PC-9 (cell line): ENCODE data around the gene GJA9. TPM values are rescaled to one million over a fixed set of nuclear protein-coding genes. Genes with fewer than 3 reads are reported as not detected.

Experiments
- BruUV-seq: library from RNA; stranded (reverse); fragments of 400-500 nt; replicated peaks from 2 replicates; lab custom pipeline; 2021; lab: Mats Ljungman, UMichigan
- CTCF ChIA-PET: fragments of 300-600 bp; sonication (Branson Sonifier 250); formaldehyde crosslinking; loops from one replicate; lab custom pipeline; 2022; ENCODE audit warnings: antibody characterized with exemption; lab: Charles Lee
- POLR2A ChIA-PET: fragments of 300-600 bp; sonication (Branson Sonifier 250); formaldehyde crosslinking; loops from one replicate; lab custom pipeline; 2022; ENCODE audit warnings: antibody characterized with exemption; ENCODE audit not compliant: unreplicated experiment; lab: Charles Lee
- DNase-seq, 2 experiments: peaks; one replicate each; pipeline versions ENCODE4 v3.0.0 to v3.0.0-alpha.2; 2015 to 2022; ENCODE audit warnings: mixed read lengths in 1 of 2
- H2AFZ ChIP-seq: fragments of 200-600 bp; sonication (generic); 2 replicates; pipeline ENCODE4 v1.8.1; 2017; ENCODE audit warnings: antibody characterized with exemption
- H3F3A ChIP-seq: fragments of 200-600 bp; sonication (generic); 2 replicates; pipeline ENCODE4 v1.8.1; 2017; ENCODE audit warnings: antibody characterized with exemption, mild to moderate bottlenecking, low read depth; ENCODE audit not compliant: insufficient read depth
- H3K27ac ChIP-seq: fragments of 200-600 bp; sonication (generic); 2 replicates; pipeline ENCODE4 v1.6.1; 2016; ENCODE audit warnings: mixed run types
- H3K27me3 ChIP-seq: fragments of 200-600 bp; sonication (generic); 2 replicates; pipeline ENCODE4 v1.6.1; 2016; ENCODE audit warnings: low read depth, mixed run types; ENCODE audit not compliant: insufficient read depth
- H3K36me3 ChIP-seq: fragments of 200-600 bp; sonication (generic); 2 replicates; pipeline ENCODE4 v1.6.1; 2016; ENCODE audit warnings: low read depth, mixed run types
- H3K4me1 ChIP-seq: fragments of 200-600 bp; sonication (generic); replicated peaks from 2 replicates; pipeline ENCODE4 v1.6.1; 2016; ENCODE audit warnings: mixed run types; ENCODE audit not compliant: insufficient read depth
- H3K4me2 ChIP-seq: fragments of 200-600 bp; sonication (generic); 2 replicates; pipeline ENCODE4 v1.6.1; 2017; ENCODE audit warnings: mixed run types
- H3K4me3 ChIP-seq: fragments of 200-600 bp; sonication (generic); 2 replicates; pipeline ENCODE4 v1.6.1; 2016; ENCODE audit warnings: mixed run types
- H3K79me2 ChIP-seq: fragments of 200-600 bp; sonication (generic); 2 replicates; pipeline ENCODE4 v1.6.1; 2017; ENCODE audit warnings: low read depth, mixed run types
- H3K9me2 ChIP-seq: fragments of 200-600 bp; sonication (generic); 2 replicates; pipeline ENCODE4 v1.8.1; 2017; ENCODE audit warnings: mild to moderate bottlenecking; ENCODE audit not compliant: insufficient read depth
- H3K9me3 ChIP-seq: fragments of 200-600 bp; sonication (generic); 2 replicates; pipeline ENCODE4 v1.8.1; 2016; ENCODE audit warnings: low read depth; ENCODE audit not compliant: insufficient read depth
- H4K20me1 ChIP-seq: fragments of 200-600 bp; sonication (generic); 2 replicates; pipeline ENCODE4 v1.8.1; 2017; ENCODE audit not compliant: insufficient read depth
- EZH2 ChIP-seq: fragments of 200-600 bp; sonication (generic); IDR thresholded peaks from 2 replicates; pipeline ENCODE4 v1.8.0; 2017; ENCODE audit warnings: antibody characterized with exemption, low read depth
- intact Hi-C: fragments of 100-400 bp; cut with micrococcal nuclease; formaldehyde crosslinking; loops from one replicate; pipeline ENCODE4 v1.10.0; 2022; ENCODE audit not compliant: unreplicated experiment
- total RNA-seq: library from RNA; stranded (reverse); gene quantifications from 2 replicates; pipeline ENCODE4 v1.2.3, GENCODE V29; 2021
- TF ChIP-seq, protein P1 (sequence below): fragments of 200-600 bp; sonication (generic); conservative IDR thresholded peaks from 2 replicates; pipeline ENCODE4 v1.6.1; 2017; ENCODE audit warnings: mixed run types, antibody characterized with exemption, mild to moderate bottlenecking, moderate library complexity

The GJA9 gene
- total RNA-seq, 1 experiment from 2014 or later: 0.48 TPM

DNA sequence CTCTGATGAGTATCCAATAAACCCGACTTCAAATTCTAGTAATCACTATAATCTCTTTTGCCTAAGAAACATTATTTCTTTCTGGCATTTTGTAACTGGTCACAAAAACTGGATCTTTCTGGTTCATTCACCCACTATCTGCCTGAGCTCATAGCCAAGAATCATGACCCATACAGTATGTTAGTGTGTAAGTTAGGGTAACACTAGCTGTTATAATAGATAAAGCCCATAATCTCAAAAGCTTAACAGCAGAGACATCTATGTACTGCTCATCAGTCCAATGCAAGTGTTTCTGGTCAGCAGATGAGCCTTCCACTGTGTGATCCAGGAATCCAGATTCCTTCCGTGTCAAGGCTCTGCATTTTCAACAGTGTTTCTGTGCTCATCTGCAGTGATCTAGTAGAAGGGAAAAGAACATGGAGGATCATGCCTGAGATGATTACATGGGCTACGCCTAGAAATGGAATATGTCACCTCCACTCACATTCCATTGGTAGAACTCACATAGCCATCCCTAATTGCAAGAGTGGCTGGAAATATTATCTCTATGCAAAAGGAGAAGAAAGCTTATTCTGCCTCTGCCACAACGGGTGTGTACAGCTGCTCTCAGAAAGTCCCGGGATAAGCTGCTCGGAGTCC is 49.5 kb downstream of the GJA9 start:
- Histone ChIP-seq H2AFZ (no peak overlapping the region), H3K9me2 (no peaks in the 10 kb centered on the region), H3F3A (0 out of 2 replicates have a peak, but pooled peaks cover 3% of the 10 kb centered on the region), H3K79me2 (no peaks in the 10 kb centered on the region), H3K4me2 (no peak overlapping the region), H3K27me3 (peaks cover 57% of the 10 kb centered on the region), H4K20me1 (no peaks in the 10 kb centered on the region), H3K36me3 (no peaks in the 10 kb centered on the region), H3K4me1 (no peaks in the 10 kb centered on the region), H3K4me3 (no peak overlapping the region), H3K27ac (no peak overlapping the region), H3K9me3 (no peaks in the 10 kb centered on the region)
- BruUV-seq: no TSS peak
- ChIA-PET CTCF (interaction anchor here (0.6 kb wide), 2 partner anchors 270 to 854 kb away, joined by 3 to 11 read pairs; no protein-coding TSS in a partner anchor), POLR2A (no interaction called here)
- DNase-seq: no peak
- TF ChIP-seq, protein P1, sequence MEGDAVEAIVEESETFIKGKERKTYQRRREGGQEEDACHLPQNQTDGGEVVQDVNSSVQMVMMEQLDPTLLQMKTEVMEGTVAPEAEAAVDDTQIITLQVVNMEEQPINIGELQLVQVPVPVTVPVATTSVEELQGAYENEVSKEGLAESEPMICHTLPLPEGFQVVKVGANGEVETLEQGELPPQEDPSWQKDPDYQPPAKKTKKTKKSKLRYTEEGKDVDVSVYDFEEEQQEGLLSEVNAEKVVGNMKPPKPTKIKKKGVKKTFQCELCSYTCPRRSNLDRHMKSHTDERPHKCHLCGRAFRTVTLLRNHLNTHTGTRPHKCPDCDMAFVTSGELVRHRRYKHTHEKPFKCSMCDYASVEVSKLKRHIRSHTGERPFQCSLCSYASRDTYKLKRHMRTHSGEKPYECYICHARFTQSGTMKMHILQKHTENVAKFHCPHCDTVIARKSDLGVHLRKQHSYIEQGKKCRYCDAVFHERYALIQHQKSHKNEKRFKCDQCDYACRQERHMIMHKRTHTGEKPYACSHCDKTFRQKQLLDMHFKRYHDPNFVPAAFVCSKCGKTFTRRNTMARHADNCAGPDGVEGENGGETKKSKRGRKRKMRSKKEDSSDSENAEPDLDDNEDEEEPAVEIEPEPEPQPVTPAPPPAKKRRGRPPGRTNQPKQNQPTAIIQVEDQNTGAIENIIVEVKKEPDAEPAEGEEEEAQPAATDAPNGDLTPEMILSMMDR: no peak
- no peak for TF ChIP-seq EZH2
- intact Hi-C loops: no loop called here

GRCh38 chr1:38829368-38829767 is 52.0 kb downstream of the GJA9 start:
- H3K4me3 ChIP-seq: no peak overlapping the region
- no peaks in the 10 kb centered on the region for H3K36me3 ChIP-seq
- H2AFZ ChIP-seq: no peak overlapping the region
- no peak for DNase-seq
- H3K79me2 ChIP-seq: no peaks in the 10 kb centered on the region
- peaks cover 82% of the 10 kb centered on the region for H3K27me3 ChIP-seq
- H3K27ac ChIP-seq: no peak overlapping the region
- CTCF ChIA-PET: interaction anchor here (0.7 kb wide), 2 partner anchors 8 to 512 kb away, joined by 4 to 11 read pairs; no protein-coding TSS in a partner anchor
- BruUV-seq: no TSS peak
- H3K4me2 ChIP-seq: no peak overlapping the region
- POLR2A ChIA-PET: no interaction called here
- no peaks in the 10 kb centered on the region for H3K9me3 ChIP-seq
- H4K20me1 ChIP-seq: no peaks in the 10 kb centered on the region
- no peaks in the 10 kb centered on the region for H3F3A ChIP-seq
- TF ChIP-seq, protein P1: no peak
- TF ChIP-seq EZH2: no peak
- intact Hi-C loops: no loop called here
- H3K4me1 ChIP-seq: no peaks in the 10 kb centered on the region
- no peaks in the 10 kb centered on the region for H3K9me2 ChIP-seq

DNA sequence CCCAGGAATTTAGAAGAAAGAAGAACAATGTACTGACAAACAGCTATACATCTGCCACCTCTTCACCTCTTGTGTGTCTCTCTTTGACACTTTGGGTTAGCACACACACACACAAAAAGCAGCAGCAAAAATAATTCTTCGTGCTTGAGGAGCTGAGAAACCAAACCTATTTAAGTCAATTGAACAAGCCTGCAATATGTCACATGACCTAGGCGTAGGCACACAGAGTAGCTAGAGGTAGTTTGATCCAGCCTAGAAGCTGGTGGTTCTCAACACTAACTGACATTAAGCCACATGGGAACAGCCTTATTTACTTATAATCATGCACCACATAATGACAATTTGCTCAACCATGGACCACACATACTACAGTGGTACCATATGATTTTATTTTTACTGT is 54.1 kb downstream of the GJA9 start:
- H4K20me1 ChIP-seq: no peaks in the 10 kb centered on the region
- H3K9me2 ChIP-seq: no peaks in the 10 kb centered on the region
- CTCF ChIA-PET: interaction anchor here (0.6 to 0.7 kb wide), 2 partner anchors 12 to 756 kb away, joined by 3 to 4 read pairs; no protein-coding TSS in a partner anchor

More for the DNA sequence above, 54.1 kb downstream of the GJA9 start:
- POLR2A ChIA-PET: no interaction called here
- Histone ChIP-seq H3F3A (no peaks in the 10 kb centered on the region), H3K4me1 (no peaks in the 10 kb centered on the region), H3K79me2 (no peaks in the 10 kb centered on the region), H3K36me3 (no peaks in the 10 kb centered on the region), H3K27ac (no peak overlapping the region), H2AFZ (no peak overlapping the region), H3K9me3 (no peaks in the 10 kb centered on the region), H3K27me3 (peaks cover 95% of the 10 kb centered on the region), H3K4me2 (no peak overlapping the region), H3K4me3 (no peak overlapping the region)
- TF ChIP-seq, protein P1: no peak
- no peak for DNase-seq
- no TSS peak for BruUV-seq
- intact Hi-C loops: no loop called here
